ENCODE measurements around the gene MATCAP1. TPM values are rescaled to one million over a fixed set of nuclear protein-coding genes. Genes with fewer than 3 reads are reported as not detected.

Gene MATCAP1
- total and polyA plus RNA-seq, 2 of the 13 experiments (the other 11 are each of a cell fraction or from before 2014, with no cell fraction given), result 11.2 to 24.5 TPM

GRCh38 chr16:67170949-67171649 is 12.7 kb downstream of the MATCAP1 start (continued):
- TF ChIP-seq PRDM10 (CRISPR knock-in tag; IDR thresholded peaks at IDR 0.05; ENCODE audit: low read depth) (0 out of 2 replicates have a peak, but pooled peaks have one; percentile 14), ZNF446 (CRISPR knock-in tag; IDR thresholded peaks at IDR 0.05) (0 out of 2 replicates have a peak, but pooled peaks have one; percentile 69)

GRCh38 chr16:67170168-67170948 is 13.4 kb downstream of the MATCAP1 start, which contains the start of gene NOL3:
TSS of gene NOL3 (plus strand) at chr16:67170538.
- peak within 1 kb of the TSS; percentile 99 for H3K4me2 ChIP-seq (ENCODE audit: low read depth, low read length)
- no peaks in the 10 kb centered on the region for H3K9me3 ChIP-seq (ENCODE audit: low read length)
- intact Hi-C loops (cut with micrococcal nuclease; ENCODE audit: unreplicated experiment) (loop anchor here (1.0 kb wide), 2 partner anchors 13 to 193 kb away; partner anchors contain the start of gene MATCAP1), in situ Hi-C loops (cut with HindIII; ENCODE audit: extremely low pct_ligation_motif_present, low pct_unique_long_range_greater_than_20kb) (no loop called here)
- 1% methylated on average over 23 of the region's 50 CpGs for WGBS (ENCODE audit: low lambda C conversion rate)
- DNase-seq (ENCODE audit: low spot score) (peak; percentile 87), FAIRE-seq (no peak), ATAC-seq (peak; percentile 58)
- H3K36me3 ChIP-seq (replicated peaks in 1 of 2; ENCODE audit: control insufficient read depth in 1 of 2, insufficient read depth in 2 of 2, low read length in 2 of 2), result no peaks in the 10 kb centered on the region; a peak in 1 of 5 replicates
- H3K27me3 ChIP-seq (ENCODE audit: control insufficient read depth in 1 of 2, insufficient read depth in 2 of 2, low read length in 2 of 2), result peaks cover 4 to 34% of the 10 kb centered on the region in 2 experiments
- peak within 1 kb of the TSS; percentile 65 to 78 (median 67) for H3K4me3 ChIP-seq (replicated peaks in 1 of 3; ENCODE audit: insufficient read depth in 1 of 3, low read depth in 2 of 3, low read length in 3 of 3)
- POLR2A ChIA-PET, result interaction anchor here (0.6 to 3.4 kb wide), 25 partner anchors 11 to 340 kb away, joined by 3 to 54 read pairs (median 4); partner anchors contain the start of genes B3GNT9, CBFB, E2F4 and EXOC3L1
- H3K4me1 ChIP-seq (ENCODE audit: insufficient read depth, low read length), result peaks cover 63% of the 10 kb centered on the region
- peak within 1 kb of the TSS; percentile 71 for H3K27ac ChIP-seq (ENCODE audit: extremely low read length, insufficient read depth, low read length)
- CTCF ChIA-PET (ENCODE audit: low intra/inter-chr PET ratio, low total read pairs), result interaction anchor here (0.7 to 1.5 kb wide), 3 partner anchors 11 to 13 kb away, joined by 3 to 4 read pairs (median 3); partner anchors contain the start of genes FBXL8, MATCAP1 and TRADD
- peak within 1 kb of the TSS; percentile 75 for H3K9ac ChIP-seq (ENCODE audit: insufficient read depth, low read depth, low read length)
- H4K20me1 ChIP-seq (ENCODE audit: insufficient read depth, low read length), result no peaks in the 10 kb centered on the region
- no peaks in the 10 kb centered on the region for H3K79me2 ChIP-seq (ENCODE audit: insufficient read depth, low read length)
- BruUV-seq (replicated peaks), result no TSS peak
- peak within 1 kb of the TSS; percentile 30 for H2AFZ ChIP-seq (ENCODE audit: low read length)
- TF ChIP-seq TBX2 (CRISPR knock-in tag; IDR thresholded peaks at IDR 0.05; ENCODE audit: borderline replicate concordance), result no peak
- no peak for TF ChIP-seq FOXC1 (CRISPR knock-in tag; IDR thresholded peaks at IDR 0.05; ENCODE audit: borderline replicate concordance)
- TF ChIP-seq, protein P1, sequence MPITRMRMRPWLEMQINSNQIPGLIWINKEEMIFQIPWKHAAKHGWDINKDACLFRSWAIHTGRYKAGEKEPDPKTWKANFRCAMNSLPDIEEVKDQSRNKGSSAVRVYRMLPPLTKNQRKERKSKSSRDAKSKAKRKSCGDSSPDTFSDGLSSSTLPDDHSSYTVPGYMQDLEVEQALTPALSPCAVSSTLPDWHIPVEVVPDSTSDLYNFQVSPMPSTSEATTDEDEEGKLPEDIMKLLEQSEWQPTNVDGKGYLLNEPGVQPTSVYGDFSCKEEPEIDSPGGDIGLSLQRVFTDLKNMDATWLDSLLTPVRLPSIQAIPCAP (CRISPR knock-in tag; IDR thresholded peaks at IDR 0.05; ENCODE audit: low read depth), result no peak
- TF ChIP-seq ZNF768 (CRISPR knock-in tag; IDR thresholded peaks at IDR 0.05), result peak; percentile 66
- TF ChIP-seq GLI4 (CRISPR knock-in tag; IDR thresholded peaks at IDR 0.05; ENCODE audit: borderline replicate concordance), result no peak
- peak; percentile 75 for TF ChIP-seq ZNF143 (CRISPR knock-in tag; IDR thresholded peaks at IDR 0.05)
- TF ChIP-seq ZNF256 (CRISPR knock-in tag; conservative IDR thresholded peaks at IDR 0.05), result no peak
- no peak for TF ChIP-seq RFXAP (CRISPR knock-in tag; IDR thresholded peaks at IDR 0.05; ENCODE audit: borderline replicate concordance)
- TF ChIP-seq LRRFIP1 (CRISPR knock-in tag; conservative IDR thresholded peaks at IDR 0.05), result no peak
- no peak; the same call in none of the 2 replicates for TF ChIP-seq NRL (CRISPR knock-in tag; IDR thresholded peaks at IDR 0.05; ENCODE audit: borderline replicate concordance)

All from HepG2 (cell line).